ENCODE measurements around the gene MED12L. TPM values are rescaled to one million over a fixed set of nuclear protein-coding genes. Genes with fewer than 3 reads are reported as not detected.

MED12L gene
- total RNA-seq, 1 donor = 2.2 TPM

- H2AFZ ChIP-seq (ENCODE audit: low read length) = no peak overlapping the region
- H3K27ac ChIP-seq (ENCODE audit: low read depth, low read length) = no peak overlapping the region
- TF ChIP-seq CTCF (IDR thresholded peaks at IDR 0.05; ENCODE audit: extremely low read depth, low read depth, low read length) = no peak
- no peaks in the 10 kb centered on the region for H3K9me3 ChIP-seq (ENCODE audit: low read depth, low read length)
- no peak overlapping the region for H3K4me3 ChIP-seq (ENCODE audit: insufficient read depth, low read length)
- no peak for DNase-seq (ENCODE audit: insufficient read length, low spot score, missing footprints)
- H3K36me3 ChIP-seq (ENCODE audit: insufficient read depth, low read length) = no peaks in the 10 kb centered on the region
- no peaks in the 10 kb centered on the region for H3K79me2 ChIP-seq (ENCODE audit: insufficient read depth, low read length)
- H3K27me3 ChIP-seq (ENCODE audit: insufficient read depth, low read length) = peaks cover 5% of the 10 kb centered on the region
- no peak overlapping the region for H3K4me2 ChIP-seq (ENCODE audit: insufficient read depth, low read length)
- H4K20me1 ChIP-seq (ENCODE audit: insufficient read depth, low read length) = no peaks in the 10 kb centered on the region
- no peaks in the 10 kb centered on the region for H3K4me1 ChIP-seq (ENCODE audit: insufficient read depth, low read length)
These were observed 179.1 kb downstream of the MED12L start for GRCh38 chr3:151264605-151265004.

- H3K4me1 ChIP-seq (ENCODE audit: insufficient read depth, low read length) = no peaks in the 10 kb centered on the region
- H3K36me3 ChIP-seq (ENCODE audit: insufficient read depth, low read length) = no peaks in the 10 kb centered on the region
- no peak for DNase-seq (ENCODE audit: insufficient read length, low spot score, missing footprints)
- peaks cover 9% of the 10 kb centered on the region for H3K27me3 ChIP-seq (ENCODE audit: insufficient read depth, low read length)
- H2AFZ ChIP-seq (ENCODE audit: low read length) = no peak overlapping the region
- TF ChIP-seq CTCF (IDR thresholded peaks at IDR 0.05; ENCODE audit: extremely low read depth, low read depth, low read length) = no peak
- H4K20me1 ChIP-seq (ENCODE audit: insufficient read depth, low read length) = no peaks in the 10 kb centered on the region
- no peak overlapping the region for H3K4me3 ChIP-seq (ENCODE audit: insufficient read depth, low read length)
- H3K27ac ChIP-seq (ENCODE audit: low read depth, low read length) = no peak overlapping the region
- H3K4me2 ChIP-seq (ENCODE audit: insufficient read depth, low read length) = no peak overlapping the region
- H3K79me2 ChIP-seq (ENCODE audit: insufficient read depth, low read length) = no peaks in the 10 kb centered on the region
- no peaks in the 10 kb centered on the region for H3K9me3 ChIP-seq (ENCODE audit: low read depth, low read length)
These were observed 179.7 kb downstream of the MED12L start for GRCh38 chr3:151265166-151265565.

- no peaks in the 10 kb centered on the region for H3K79me2 ChIP-seq (ENCODE audit: insufficient read depth, low read length)
- no peak for TF ChIP-seq CTCF (IDR thresholded peaks at IDR 0.05; ENCODE audit: extremely low read depth, low read depth, low read length)
- no peaks in the 10 kb centered on the region for H3K36me3 ChIP-seq (ENCODE audit: insufficient read depth, low read length)
- peaks cover 6% of the 10 kb centered on the region for H3K27me3 ChIP-seq (ENCODE audit: insufficient read depth, low read length)
- no peaks in the 10 kb centered on the region for H3K4me1 ChIP-seq (ENCODE audit: insufficient read depth, low read length)
- H3K4me3 ChIP-seq (ENCODE audit: insufficient read depth, low read length) = no peak overlapping the region
- no peak overlapping the region for H2AFZ ChIP-seq (ENCODE audit: low read length)
- H3K9me3 ChIP-seq (ENCODE audit: low read depth, low read length) = no peaks in the 10 kb centered on the region
- H4K20me1 ChIP-seq (ENCODE audit: insufficient read depth, low read length) = no peaks in the 10 kb centered on the region
- no peak for DNase-seq (ENCODE audit: insufficient read length, low spot score, missing footprints)
- no peak overlapping the region for H3K27ac ChIP-seq (ENCODE audit: low read depth, low read length)
- no peak overlapping the region for H3K4me2 ChIP-seq (ENCODE audit: insufficient read depth, low read length)
These were observed 180.4 kb downstream of the MED12L start for GRCh38 chr3:151265866-151266265.

- Histone ChIP-seq H4K20me1 (ENCODE audit: insufficient read depth, low read length) (no peaks in the 10 kb centered on the region), H3K27me3 (ENCODE audit: insufficient read depth, low read length) (peaks cover 8% of the 10 kb centered on the region), H3K79me2 (ENCODE audit: insufficient read depth, low read length) (no peaks in the 10 kb centered on the region), H3K4me2 (ENCODE audit: insufficient read depth, low read length) (no peak overlapping the region), H3K27ac (ENCODE audit: low read depth, low read length) (no peak overlapping the region), H2AFZ (ENCODE audit: low read length) (no peak overlapping the region), H3K36me3 (ENCODE audit: insufficient read depth, low read length) (no peaks in the 10 kb centered on the region), H3K4me3 (ENCODE audit: insufficient read depth, low read length) (no peak overlapping the region), H3K4me1 (ENCODE audit: insufficient read depth, low read length) (no peaks in the 10 kb centered on the region), H3K9me3 (ENCODE audit: low read depth, low read length) (no peaks in the 10 kb centered on the region)
- DNase-seq (ENCODE audit: insufficient read length, low spot score, missing footprints) = no peak
- TF ChIP-seq CTCF (IDR thresholded peaks at IDR 0.05; ENCODE audit: extremely low read depth, low read depth, low read length) = no peak
These were observed 181.6 kb downstream of the MED12L start for GRCh38 chr3:151267066-151267465.
